Gastrocnemius medialis (tissue), 4 donors: ENCODE results near the gene SURF6.

Experiments
- CTCF ChIP-seq, 5 experiments: fragments of 450-650 bp in 3 of 5; fragments of 200-600 bp in 2 of 5; sonication (generic) in 2 of 5; IDR thresholded peaks in 4 of 5; conservative IDR thresholded peaks in 1 of 5; 1 replicate in 4 of 5; 2 replicates in 1 of 5; pipeline ENCODE4 v1.5.1; 2016 to 2019; ENCODE audit warnings: antibody characterized with exemption in 5 of 5, mild to moderate bottlenecking in 3 of 5, moderate library complexity in 3 of 5
- POLR2A ChIP-seq, 2 donors: fragments of 450-650 bp; IDR thresholded peaks; one replicate each; pipeline ENCODE4 v1.6.1; 2017; ENCODE audit warnings: antibody characterized with exemption in 2 of 2, mild to moderate bottlenecking in 2 of 2, moderate library complexity in 2 of 2

GRCh38 chr9:133334161-133334560 is 1.8 kb downstream of the SURF6 start:
- TF ChIP-seq CTCF (IDR thresholded peaks at IDR 0.05 in 4 of 5, conservative IDR thresholded peaks at IDR 0.05 in 1 of 5) (no peak), POLR2A (IDR thresholded peaks at IDR 0.05) (no peak)
